Activated CD4-positive, alpha-beta T cell treated with anti-CD3 and anti-CD28 coated beads, Interleukin-2, amount 50 U/mL, for 48 hours (primary cell): ENCODE results near the gene GON7.
A peak's percentile ranks its signal among the peaks of the same experiment; 100 is the strongest.
"Not testable (repeated sequence)": the region's sequence is repeated elsewhere in the genome, so short reads cannot be mapped to it uniquely, and the experiment has no call there.

Experiments used
- DNase-seq, 2 experiments: peaks; one replicate each; pipeline ENCODE4 v3.0.0-alpha.2; 2020

Gene GON7

DNA sequence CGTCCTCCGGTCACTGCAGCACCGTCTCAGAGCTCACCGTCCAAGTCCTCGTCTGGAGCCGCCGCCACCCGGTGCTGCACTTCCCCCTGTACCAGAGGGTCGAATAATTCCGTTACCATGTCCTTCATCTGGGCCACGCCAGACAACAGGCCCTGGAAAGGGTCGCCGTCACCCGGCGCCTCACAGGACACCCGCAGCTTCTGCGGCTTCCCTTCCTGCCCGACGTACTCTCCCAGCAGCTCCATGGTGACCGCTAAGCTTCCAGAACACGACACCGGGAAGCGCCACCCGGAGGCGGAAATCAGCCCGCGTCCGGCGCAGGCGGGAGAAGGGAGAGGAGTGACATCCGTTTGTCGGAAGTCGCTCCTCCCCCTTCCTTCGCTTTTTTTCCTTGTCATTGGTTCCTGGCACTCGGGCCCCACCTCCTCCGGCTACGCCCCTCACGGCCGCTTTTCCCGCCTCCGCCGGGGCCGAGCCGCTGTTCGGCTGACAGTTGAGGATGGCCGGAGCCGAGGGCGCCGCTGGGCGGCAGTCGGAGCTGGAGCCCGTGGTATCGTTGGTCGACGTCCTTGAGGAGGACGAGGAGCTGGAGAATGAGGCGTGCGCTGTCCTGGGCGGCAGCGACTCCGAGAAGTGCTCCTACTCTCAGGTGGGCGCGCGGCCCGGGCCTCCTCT, at the start of gene GON7, which contains the start of gene UBR7:
Gene GON7 (minus strand): TSS at position 273 of the 675 bp plus-strand sequence. CDS start 28 bp downstream, at position 245.
Gene UBR7 (plus strand): TSS at position 464 of the 675 bp plus-strand sequence. CDS start 36 bp downstream, at position 500.
- DNase-seq, result peak; percentile 91 to 95

DNA sequence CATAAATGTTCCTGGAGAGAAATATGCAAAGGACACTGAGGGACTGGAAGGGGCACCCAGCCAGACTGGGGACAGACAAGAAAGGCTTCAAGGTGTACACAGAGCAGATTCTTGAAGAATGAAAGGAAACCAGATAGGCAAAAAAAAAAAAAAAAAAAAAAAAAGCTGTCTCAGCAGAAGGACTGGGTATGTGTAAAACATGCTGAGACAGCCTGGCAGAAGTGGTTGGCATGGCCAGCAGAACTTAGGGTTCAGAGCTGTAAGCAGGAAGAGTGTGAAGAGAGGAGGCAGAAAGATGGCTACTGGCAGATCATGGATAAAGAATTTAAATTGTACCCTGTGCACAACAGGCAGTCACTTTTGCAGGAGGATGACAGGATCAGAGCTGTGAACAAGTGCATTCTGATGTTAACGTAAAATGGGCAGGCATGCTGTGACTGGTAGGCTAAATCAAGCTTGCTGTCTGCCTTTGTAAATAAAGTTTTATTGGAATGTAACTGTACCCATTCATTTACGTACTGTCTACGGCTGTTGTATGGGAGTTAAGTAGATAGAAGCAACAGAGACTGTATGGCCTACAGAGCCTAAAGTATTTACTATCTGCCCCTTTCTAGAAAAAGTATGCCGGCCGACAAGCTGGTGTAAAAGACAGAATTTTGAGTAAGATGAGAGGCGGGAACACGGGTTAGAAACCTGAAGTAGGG, 42.4 kb upstream of the GON7 start:
- no peak for DNase-seq

DNA sequence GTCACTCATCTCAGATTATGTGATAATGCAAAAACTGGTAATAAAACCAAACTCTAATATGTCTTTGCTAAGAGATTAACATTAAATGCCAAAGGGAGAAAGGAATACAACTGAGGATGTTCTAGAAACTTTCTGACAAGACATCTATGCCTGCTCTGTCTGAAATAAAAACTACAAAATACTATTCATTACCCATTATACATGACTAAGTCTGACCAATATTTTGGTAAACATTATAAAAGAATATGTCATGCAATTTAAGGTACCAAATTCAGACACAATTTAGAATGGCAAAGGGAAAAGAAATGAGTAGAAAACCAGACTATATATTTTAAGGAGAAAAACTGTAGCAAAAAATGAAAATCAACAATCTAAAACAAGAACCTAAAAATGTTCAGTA, 39.7 kb upstream of the GON7 start:
- no peak for DNase-seq

- no peak for DNase-seq
These were observed 39.0 kb upstream of the GON7 start for GRCh38 chr14:93245764-93246420.

DNA sequence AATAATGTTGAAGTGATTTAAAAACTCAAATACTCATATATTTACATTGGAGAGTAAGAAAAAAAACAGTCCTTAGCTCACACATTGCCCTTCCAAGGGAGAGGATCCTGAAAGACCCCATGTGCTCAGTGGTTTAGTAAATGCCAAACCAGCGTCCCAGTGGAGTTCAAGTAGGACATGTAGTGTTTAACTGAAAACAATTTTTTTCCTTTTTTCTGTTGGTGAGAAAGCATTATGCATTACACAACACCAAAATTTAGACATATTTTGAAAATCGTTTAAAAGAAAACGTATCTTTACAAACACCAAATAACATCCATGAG, 33.8 kb upstream of the GON7 start:
- DNase-seq, result no peak

DNA sequence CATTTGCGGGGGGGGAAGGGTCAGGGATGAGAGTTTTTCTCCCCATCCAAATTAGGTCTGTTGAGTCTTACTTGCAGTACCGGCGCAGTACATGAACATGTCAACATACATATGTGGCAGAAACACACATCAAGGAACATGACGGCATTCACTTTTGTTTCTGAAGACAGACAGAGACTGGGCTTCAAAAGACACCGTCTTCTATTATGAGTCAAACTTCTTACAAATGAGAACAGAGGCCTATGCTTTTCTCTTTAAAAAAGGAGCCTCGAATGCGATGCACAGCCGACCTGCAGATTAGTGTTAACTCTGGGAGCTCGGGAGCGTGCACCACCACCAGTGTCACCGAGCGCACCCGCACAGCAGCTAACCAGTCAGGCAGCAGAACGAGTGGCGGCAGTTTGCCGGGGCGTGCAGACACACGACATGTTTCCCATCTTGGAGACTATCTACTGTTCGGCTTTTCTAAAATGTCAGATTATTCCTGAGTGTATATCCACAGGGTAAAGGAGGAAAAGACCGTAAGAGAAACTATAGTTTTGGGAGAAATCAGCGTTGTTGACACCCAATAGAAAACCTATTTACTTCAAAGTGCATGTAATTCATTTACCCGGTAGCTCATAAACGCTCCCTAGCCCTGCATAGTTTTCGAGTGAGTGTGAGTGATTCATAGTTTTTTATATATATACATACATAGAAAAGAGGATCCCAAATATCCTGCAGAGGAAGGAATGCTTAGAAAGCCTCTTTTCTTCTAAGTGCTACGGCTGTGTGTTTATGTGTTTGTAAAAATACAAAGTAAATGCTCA, 33.2 kb upstream of the GON7 start:
- DNase-seq, result no peak

GRCh38 chr14:93234798-93235197, 27.9 kb upstream of the GON7 start:
- DNase-seq, result no peak

- not testable (repeated sequence) for DNase-seq
These were observed 26.2 kb upstream of the GON7 start for GRCh38 chr14:93233078-93233477.

DNA sequence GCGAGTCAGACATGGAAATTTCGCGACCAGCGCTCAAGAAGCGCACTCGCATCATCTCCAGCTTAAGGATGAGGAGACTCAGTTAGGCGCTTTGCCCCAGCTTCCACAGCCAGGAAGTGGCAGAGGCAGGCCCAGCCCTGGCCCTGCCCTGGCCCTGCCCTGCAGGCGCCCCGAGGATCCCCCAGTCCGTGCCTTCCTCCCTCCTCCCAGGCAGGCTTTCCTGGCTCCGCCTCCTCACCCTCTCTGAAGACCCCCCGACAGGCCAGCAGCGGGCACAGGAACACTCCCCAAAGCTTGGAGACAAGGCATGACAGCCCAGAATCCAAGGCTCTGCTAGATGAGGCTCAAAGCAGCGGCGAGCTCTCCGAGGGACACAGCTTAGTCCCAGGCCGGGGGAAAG, 25.3 kb upstream of the GON7 start:
- DNase-seq, result no peak

GRCh38 chr14:93231129-93231979, 24.5 kb upstream of the GON7 start:
- DNase-seq, result peak in 1 of 2 experiments; percentile 5

DNA sequence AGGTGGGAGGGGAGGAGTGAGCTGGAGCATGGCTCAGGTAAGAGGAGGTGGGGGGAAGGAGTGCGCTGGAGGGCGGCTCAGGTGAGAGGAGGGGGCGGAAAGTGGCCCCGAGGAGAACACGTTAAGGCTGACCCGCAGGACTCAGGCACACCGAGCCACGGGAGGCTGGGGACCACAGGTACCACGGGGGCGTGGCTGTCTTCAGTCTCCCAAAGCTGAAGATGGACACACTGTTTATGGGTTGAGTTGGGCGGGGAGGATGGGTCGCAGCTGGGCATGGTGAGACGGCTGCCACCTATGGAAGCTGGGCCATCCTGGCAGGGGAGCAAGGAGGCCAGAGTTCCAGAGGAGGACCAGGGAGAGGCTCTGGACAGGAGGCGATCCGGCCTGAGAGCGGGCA, 23.7 kb upstream of the GON7 start:
- DNase-seq, result no peak

- DNase-seq, result no peak
These were observed 21.7 kb upstream of the GON7 start for GRCh38 chr14:93228550-93228949.

- no peak for DNase-seq
These were observed 16.7 kb upstream of the GON7 start for GRCh38 chr14:93223565-93223964.

DNA sequence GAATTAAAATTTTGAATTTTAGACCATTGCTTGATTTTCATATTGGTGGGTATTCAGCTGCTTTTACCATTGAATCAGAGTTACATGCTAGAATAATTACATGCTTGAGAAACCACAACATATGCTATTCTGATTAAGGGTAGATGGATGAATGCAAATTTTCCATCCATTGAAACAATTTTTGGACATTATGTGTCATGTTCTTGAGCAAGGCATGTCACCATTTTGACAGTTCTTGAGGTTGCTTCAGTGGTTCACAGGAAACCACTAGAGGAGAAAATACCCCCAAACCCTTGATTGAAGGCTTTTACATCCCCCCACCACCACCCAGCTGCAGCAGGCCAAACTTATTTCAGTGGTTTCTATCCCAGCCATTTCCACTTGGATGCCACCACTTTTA, 13.6 kb upstream of the GON7 start:
- no peak for DNase-seq

GRCh38 chr14:93219103-93219726, 12.3 kb upstream of the GON7 start:
- peak; percentile 12 to 29 for DNase-seq

GRCh38 chr14:93214598-93214997, 7.7 kb upstream of the GON7 start:
- no peak for DNase-seq

DNA sequence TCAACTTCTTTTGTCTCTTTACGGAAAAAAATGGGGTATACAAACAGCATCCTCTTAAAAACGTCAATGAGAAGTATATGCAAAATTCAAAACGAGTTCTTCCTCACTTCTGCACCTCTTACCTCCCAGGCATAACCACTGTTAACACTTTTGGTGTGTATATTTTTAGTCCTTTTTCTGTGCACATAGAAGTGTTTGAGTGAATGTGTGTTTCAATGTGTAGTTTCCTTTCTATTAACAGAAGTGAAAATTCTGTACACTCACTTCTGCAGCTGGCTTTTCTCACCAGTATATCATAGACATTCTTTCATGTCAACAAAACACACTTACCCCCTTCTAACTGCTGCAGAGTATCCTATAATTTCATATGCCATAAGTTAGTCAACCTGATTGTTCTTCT, 5.6 kb upstream of the GON7 start:
- DNase-seq, result no peak

DNA sequence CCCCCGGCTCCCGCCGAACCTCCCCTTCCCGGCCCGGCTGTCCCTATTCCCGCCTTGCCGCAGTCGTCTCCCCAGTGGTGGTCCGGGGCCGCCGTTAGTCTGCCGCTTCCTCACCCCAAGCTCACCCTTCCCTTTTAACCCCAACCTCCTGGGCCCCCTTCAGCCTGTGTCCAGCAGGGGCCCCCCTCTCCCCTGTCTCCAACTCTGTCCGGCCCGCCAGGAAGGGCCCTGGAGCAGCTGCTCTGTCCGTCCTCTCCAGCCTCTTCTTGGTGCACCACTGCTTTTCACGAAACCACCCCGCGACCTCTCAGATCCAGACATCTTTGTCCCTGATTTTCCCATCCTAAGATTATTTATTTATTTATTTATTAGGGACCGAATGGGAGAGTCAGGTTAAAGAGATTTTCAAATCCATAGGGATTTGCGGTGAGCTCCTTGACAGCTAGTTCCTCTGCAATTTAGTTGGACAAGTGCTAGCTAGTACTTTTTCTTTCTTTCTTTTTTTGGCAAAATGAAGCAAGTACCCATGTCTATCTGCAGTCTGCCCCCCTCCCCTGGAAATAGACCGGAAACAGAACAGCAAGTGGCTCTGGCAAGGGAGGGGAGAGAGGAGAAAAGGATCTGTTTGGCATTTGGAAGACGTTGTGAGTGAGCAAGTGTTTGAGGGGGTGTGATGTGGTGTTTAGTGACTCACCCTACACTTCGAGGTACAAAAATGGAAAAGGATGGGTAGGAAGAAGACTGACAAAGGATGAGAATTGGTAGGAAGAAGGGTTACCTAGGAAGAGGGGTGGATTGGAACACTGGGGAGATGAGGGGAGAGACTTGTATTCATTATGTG, 823 bp upstream of the GON7 start:
- DNase-seq, result peak; percentile 16 to 32

DNA sequence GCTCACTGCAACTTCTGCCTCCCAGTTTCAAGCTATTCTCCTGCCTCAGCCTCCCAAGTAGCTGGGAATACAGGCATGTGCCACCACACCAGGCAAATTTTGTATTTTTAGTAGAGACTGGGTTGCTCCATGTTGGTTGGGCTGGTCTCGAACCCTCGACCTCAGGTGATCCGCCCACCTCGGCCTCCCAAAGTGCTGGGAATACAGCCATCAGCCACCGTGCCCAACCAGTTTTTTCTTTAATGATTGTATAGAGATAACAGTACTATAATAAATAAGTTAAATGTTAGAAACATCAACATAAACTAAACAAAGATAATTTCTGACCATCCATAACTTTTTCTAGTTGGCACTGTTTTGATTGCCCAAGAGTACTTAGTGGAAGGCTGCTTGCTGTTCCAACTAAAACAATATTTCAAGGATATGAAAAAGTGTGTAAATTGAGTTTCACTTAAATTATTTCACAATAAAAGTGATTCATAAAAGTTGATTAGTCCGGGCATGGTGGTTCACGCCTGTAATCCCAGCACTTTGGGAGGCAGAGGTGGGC, 5.6 kb downstream of the GON7 start:
- DNase-seq, result no peak

DNA sequence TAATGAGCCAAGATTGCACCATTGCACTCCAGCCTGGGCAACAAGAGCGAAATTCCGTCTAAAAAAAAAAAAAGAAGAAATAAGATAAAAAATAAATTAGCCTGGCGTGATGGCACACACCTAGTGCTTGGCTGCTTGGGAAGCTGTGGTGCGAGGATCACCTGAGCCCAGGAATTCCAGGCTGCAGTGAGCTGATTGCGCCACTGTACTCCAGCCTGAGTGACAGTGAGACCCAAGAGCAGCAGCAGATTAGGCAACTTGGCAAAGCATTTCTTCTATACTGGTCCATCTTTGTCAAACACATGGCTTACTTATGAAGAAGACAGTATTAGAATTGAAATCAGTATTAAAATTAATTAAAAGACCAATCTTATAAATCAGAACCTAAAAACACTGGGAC, 6.3 kb downstream of the GON7 start:
- no peak for DNase-seq

- DNase-seq, result no peak
These were observed 7.8 kb downstream of the GON7 start for GRCh38 chr14:93199031-93199430.
